ENCODE results near the gene NAPB.

The NAPB gene

GRCh38 chr20:23404196-23404595 lies 17.1 kb downstream of the NAPB start:
- DNase-seq (ENCODE audit: low read depth): no peak

GRCh38 chr20:23403751-23404150 lies 17.5 kb downstream of the NAPB start:
- no peak for DNase-seq (ENCODE audit: low read depth)

GRCh38 chr20:23401051-23401450 lies 20.2 kb downstream of the NAPB start:
- DNase-seq (ENCODE audit: low read depth): no peak

GRCh38 chr20:23399568-23400241 lies 21.6 kb downstream of the NAPB start:
- no peak for DNase-seq (ENCODE audit: low read depth)

DNA sequence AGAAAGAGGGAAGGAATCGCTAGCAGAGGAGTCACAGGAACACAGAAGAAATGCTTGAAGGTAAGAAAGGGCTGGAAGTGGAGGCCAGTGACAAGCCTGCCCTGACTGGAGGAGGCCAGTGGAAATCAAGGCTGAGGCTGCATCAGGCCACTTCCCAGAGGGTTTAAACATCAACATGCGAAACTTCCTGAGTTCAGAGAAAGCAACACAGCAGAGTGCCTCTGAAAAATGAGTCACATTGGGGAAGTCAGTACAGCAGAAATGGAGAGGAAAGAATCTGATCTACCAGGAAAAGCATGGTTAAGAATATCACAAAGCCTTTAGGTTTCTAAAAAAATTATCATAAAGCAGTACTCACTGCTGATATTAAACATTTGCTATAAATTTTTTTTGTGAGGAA lies 23.3 kb downstream of the NAPB start:
- no peak for DNase-seq (ENCODE audit: low read depth)

DNA sequence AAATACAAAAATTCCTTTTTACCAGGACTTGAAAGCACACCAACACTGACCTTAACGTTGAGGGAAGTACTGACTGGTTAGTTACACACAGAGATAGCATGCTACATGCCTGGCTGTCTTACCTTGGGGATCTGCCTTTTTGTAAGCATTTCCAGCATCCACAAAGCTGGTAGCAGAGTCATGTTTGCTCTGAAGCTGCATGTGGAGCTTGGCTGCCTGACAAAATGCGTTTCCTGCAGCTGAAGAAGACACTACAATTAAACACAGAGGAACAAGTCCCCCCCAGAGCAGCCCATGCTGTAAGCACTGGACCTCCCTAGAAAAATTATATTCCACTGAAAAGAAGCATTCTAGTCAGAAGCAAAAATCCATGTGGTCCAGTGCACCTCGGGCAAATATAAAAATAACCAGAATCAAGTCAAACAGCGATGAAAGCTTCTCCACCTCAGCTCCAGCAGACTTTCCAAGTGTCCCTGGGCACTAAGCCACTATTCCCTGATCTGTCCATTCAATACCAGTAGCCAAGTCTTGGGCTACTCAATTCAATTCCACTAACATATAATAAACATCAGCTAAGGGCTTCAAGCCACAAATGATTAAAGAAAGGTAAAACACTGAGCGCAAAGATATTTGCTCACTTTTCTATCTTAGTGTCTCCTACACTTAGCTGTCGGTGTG lies 24.2 kb downstream of the NAPB start:
- DNase-seq (ENCODE audit: low read depth): no peak

- DNase-seq (ENCODE audit: low read depth): no peak
Observed at GRCh38 chr20:23393996-23394775, 27.1 kb downstream of the NAPB start.

- DNase-seq (ENCODE audit: low read depth): no peak
Observed at GRCh38 chr20:23391707-23392310, 29.5 kb downstream of the NAPB start.

- DNase-seq (ENCODE audit: low read depth): no peak
Observed at GRCh38 chr20:23390091-23390774, 31.1 kb downstream of the NAPB start.

- no peak for DNase-seq (ENCODE audit: low read depth)
Observed at GRCh38 chr20:23387118-23387443, 34.2 kb downstream of the NAPB start.

- DNase-seq (ENCODE audit: low read depth): no peak
Observed at GRCh38 chr20:23386304-23387117, 34.8 kb downstream of the NAPB start.

- no peak for DNase-seq (ENCODE audit: low read depth)
Observed at GRCh38 chr20:23381876-23382275, 39.4 kb downstream of the NAPB start.

DNA sequence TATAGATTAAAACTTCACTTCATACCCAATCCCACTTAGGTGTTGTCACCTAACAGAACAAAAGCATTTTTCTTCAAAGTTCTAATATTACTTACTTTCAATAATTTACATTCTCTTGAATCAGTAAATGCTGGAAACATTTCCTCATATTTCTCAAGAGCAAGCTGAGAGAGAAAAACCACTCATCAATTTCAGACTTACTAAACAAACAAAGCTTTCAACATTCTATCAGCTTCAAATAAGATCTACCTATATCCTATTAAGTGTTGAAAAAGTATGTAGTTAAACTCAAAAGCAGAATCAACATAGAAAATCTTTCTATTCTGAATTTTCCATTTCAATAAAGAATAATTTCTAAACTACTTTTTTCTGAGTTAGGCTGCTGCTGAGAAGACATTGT lies 41.5 kb downstream of the NAPB start:
- DNase-seq (ENCODE audit: low read depth): no peak

DNA sequence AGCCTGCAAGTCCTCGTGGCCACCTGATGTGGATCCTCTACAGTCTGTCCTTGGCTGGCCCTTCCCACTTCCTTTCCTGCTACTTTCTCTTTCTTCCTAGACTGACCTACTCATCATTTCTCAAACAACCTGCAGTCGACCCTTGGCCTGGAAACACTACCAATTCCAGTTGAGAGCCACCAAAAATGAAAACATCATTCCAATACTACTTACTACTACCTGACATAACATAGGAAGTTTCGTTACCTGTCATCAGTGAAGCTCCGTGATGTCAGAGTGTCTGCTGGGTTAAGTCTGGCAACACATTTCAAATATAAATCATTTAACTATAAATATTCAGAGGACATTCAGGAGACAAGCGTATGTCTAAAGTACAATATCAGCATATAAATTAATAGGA lies 45.5 kb downstream of the NAPB start:
- no peak for DNase-seq (ENCODE audit: low read depth)

DNA sequence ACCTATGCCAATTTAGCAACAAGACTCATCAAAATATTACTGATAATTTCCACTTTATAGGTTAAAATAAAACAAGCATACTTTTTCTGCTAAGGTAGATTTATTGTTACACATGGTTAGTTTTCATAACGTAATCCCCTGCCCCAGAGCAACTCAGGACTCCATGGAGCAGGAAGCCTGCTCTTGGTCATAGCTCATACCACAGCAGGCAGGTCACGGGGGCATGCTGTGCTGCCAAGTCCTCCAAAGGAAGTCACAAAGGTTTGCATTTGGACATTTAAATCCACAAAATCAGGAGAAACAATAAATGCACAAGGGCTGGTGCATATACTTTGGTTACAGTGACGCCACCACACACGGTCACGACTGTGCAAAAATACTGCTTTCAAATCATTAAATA lies 46.8 kb downstream of the NAPB start:
- no peak for DNase-seq (ENCODE audit: low read depth)

GRCh38 chr20:23371496-23371895 lies 49.8 kb downstream of the NAPB start:
- no peak for DNase-seq (ENCODE audit: low read depth)

- DNase-seq (ENCODE audit: low read depth): no peak
Observed at GRCh38 chr20:23370873-23371272, 50.4 kb downstream of the NAPB start.

DNA sequence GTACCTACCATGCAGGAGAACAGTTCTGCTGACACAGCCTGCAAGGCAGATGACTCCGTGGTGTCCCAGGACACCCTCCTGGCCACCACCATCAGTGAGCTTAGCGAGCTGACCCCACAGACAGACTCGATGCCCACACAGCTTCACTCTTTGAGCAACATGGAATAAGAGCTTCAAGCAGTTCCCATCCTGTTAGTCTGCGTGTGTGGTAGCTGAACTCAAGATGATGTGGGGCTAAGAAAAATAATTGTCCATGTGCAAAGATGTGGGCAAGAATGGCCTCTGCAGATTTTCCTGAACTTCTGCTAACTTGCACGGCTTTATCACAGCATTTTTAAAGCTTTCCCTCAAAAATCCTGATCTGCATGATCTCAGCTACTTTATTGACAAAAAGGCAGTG lies 51.0 kb downstream of the NAPB start:
- DNase-seq (ENCODE audit: low read depth): no peak

DNA sequence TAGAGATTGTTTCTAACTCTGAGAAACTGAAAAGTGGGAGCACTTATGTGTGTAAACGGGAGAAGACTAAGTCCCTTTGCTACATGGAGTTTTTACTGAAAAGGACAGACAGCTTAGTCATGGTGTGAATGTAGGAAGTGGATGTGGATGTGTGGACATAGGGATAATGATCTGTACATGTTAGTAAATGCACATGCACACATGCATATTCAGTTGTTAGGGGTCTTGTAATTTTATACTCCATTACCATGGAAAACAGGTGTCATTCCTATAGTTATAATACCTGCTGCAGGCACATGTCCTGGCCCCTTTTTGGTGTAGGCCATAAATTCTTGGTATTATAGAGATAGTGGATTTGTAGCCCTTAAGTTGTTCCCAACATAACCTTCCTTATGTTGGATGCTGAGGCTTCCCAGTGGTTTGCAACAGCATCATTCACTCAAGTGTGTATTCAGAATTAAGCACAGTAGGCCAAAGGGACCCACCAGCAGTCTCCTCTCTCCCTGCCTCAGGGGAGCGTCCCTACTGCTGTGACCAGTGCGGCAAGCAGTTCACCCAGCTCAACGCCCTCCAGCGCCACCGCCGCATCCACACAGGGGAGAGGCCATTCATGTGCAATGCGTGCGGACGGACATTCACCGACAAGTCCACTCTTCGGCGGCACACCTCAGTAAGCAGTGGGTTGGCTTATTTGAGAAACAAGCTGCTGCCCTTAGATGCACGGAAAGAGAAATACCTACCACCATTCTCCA lies 52.0 kb downstream of the NAPB start:
- DNase-seq (ENCODE audit: low read depth): no peak

DNA sequence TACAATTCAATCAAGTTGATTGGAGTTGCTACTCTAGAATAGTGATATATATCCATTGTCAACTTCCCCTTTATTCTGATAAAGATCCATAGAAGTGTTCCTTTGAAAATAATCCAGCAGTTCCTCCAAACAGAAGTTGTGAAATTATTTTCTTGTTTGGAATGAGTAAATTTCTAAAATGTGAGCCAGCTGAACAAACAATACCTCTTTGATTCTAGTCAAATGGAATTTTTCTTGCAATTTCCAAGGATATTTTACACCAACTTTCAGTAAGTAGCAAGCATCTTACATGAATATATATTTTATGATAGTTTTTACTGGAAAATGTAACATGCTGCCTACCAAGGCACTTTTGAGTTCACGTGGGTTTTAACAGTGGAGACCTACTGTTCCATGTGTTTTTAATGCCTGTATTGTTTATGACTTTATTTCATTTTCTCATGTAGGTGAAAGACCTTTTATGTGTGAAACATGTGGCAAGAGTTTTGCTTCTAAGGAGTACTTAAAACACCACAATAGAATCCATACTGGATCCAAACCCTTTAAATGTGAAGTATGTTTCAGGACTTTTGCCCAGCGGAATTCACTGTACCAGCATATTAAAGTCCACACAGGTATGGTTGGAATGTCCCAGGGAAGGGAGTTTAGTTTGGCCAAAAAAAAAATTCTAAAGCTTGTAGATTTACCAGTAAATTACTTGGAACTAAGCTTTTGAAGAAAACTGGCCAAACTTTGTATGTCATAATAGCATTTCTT lies 52.8 kb downstream of the NAPB start:
- DNase-seq (ENCODE audit: low read depth): no peak
